Activated T-helper 17 cell treated with anti-CD3 and anti-CD28 coated beads, Interleukin-2, amount 50 U/mL, for 72 hours (primary cell): Measurements from ENCODE around the gene ODF4. TPM values are rescaled to one million over a fixed set of nuclear protein-coding genes. Genes with fewer than 3 reads are reported as not detected.
"Not testable (repeated sequence)": the region's sequence is repeated elsewhere in the genome, so short reads cannot be mapped to it uniquely, and the experiment has no call there.

Source experiments
- ATAC-seq: fragments of 150-1000 bp; cut with Tn5 transposase; replicated peaks from 2 replicates; pipeline ENCODE4 v1.10.0; 2021; ENCODE audit warnings: mild to moderate bottlenecking, moderate library complexity
- H3K27ac Mint-ChIP-seq: one replicate; pipeline ENCODE4 v1.8.0; 2022; ENCODE audit warnings: mixed read lengths
- H3K27me3 Mint-ChIP-seq: one replicate; pipeline ENCODE4 v1.8.0; 2022; ENCODE audit warnings: mixed read lengths
- H3K36me3 Mint-ChIP-seq: one replicate; pipeline ENCODE4 v1.8.0; 2022; ENCODE audit warnings: low read depth, mild to moderate bottlenecking, mixed read lengths
- H3K4me1 Mint-ChIP-seq: one replicate; pipeline ENCODE4 v1.8.0; 2022; ENCODE audit warnings: mixed read lengths
- H3K4me3 Mint-ChIP-seq: one replicate; pipeline ENCODE4 v1.8.0; 2022; ENCODE audit warnings: mild to moderate bottlenecking, mixed read lengths
- H3K9me3 Mint-ChIP-seq: one replicate; pipeline ENCODE4 v1.8.0; 2022; ENCODE audit warnings: mixed read lengths
- total RNA-seq, 2 donors: library from RNA; stranded (reverse); gene quantifications; one replicate each; pipeline ENCODE4 v1.2.3, GENCODE V29; 2022

Gene ODF4
- total RNA-seq, 2 donors from 2014 or later: not detected

GRCh38 chr17:8371786-8372185 lies 32.1 kb downstream of the ODF4 start:
- ATAC-seq: no peak
- H3K4me3 Mint-ChIP-seq: no peak overlapping the region
- peaks cover 46% of the 10 kb centered on the region for H3K36me3 Mint-ChIP-seq
- no peaks in the 10 kb centered on the region for H3K9me3 Mint-ChIP-seq
- no peaks in the 10 kb centered on the region for H3K4me1 Mint-ChIP-seq
- H3K27me3 Mint-ChIP-seq: no peaks in the 10 kb centered on the region
- no peak overlapping the region for H3K27ac Mint-ChIP-seq

- no peaks in the 10 kb centered on the region for H3K9me3 Mint-ChIP-seq
- H3K27me3 Mint-ChIP-seq: no peaks in the 10 kb centered on the region
- ATAC-seq: no peak
- peaks cover 52% of the 10 kb centered on the region for H3K36me3 Mint-ChIP-seq
- H3K4me3 Mint-ChIP-seq: no peak overlapping the region
- peak overlapping the region; percentile 22 for H3K27ac Mint-ChIP-seq
- H3K4me1 Mint-ChIP-seq: peaks cover 4% of the 10 kb centered on the region
These were observed 32.8 kb downstream of the ODF4 start for GRCh38 chr17:8372422-8372821.

- H3K9me3 Mint-ChIP-seq, ATAC-seq, H3K4me3 Mint-ChIP-seq, H3K27ac Mint-ChIP-seq, H3K27me3 Mint-ChIP-seq: not testable (repeated sequence)
- Mint-ChIP-seq H3K4me1 (peaks cover 11% of the 10 kb centered on the region), H3K36me3 (peaks cover 59% of the 10 kb centered on the region)
These were observed 34.2 kb downstream of the ODF4 start for GRCh38 chr17:8373856-8374255.

GRCh38 chr17:8375738-8376259 lies 36.2 kb downstream of the ODF4 start:
- H3K36me3 Mint-ChIP-seq: peaks cover 62% of the 10 kb centered on the region

GRCh38 chr17:8376271-8377067 lies 36.8 kb downstream of the ODF4 start, which contains the start of gene KRABD2:
KRABD2 (minus strand) TSS chr17:8376704.
- ATAC-seq: peak; percentile 100
- no peaks in the 10 kb centered on the region for H3K9me3 Mint-ChIP-seq
- H3K36me3 Mint-ChIP-seq: peaks cover 68% of the 10 kb centered on the region
- H3K4me3 Mint-ChIP-seq: peak within 1 kb of the TSS; percentile 100
- H3K27me3 Mint-ChIP-seq: no peaks in the 10 kb centered on the region
- peaks cover 27% of the 10 kb centered on the region for H3K4me1 Mint-ChIP-seq
- H3K27ac Mint-ChIP-seq: peak within 1 kb of the TSS; percentile 82

More at GRCh38 chr17:8375738-8376259, 36.2 kb downstream of the ODF4 start:
- H3K4me1 Mint-ChIP-seq: peaks cover 22% of the 10 kb centered on the region
- H3K27ac Mint-ChIP-seq: peak overlapping the region; percentile 82
- ATAC-seq: no peak
- H3K4me3 Mint-ChIP-seq: peak overlapping the region; percentile 100
- H3K9me3 Mint-ChIP-seq: no peaks in the 10 kb centered on the region
- no peaks in the 10 kb centered on the region for H3K27me3 Mint-ChIP-seq

GRCh38 chr17:8377422-8377821 lies 37.8 kb downstream of the ODF4 start:
- no peak for ATAC-seq
- peaks cover 27% of the 10 kb centered on the region for H3K4me1 Mint-ChIP-seq
- peak overlapping the region; percentile 100 for H3K4me3 Mint-ChIP-seq
- peak overlapping the region; percentile 38 for H3K27ac Mint-ChIP-seq
- H3K9me3 Mint-ChIP-seq: no peaks in the 10 kb centered on the region
- H3K36me3 Mint-ChIP-seq: peaks cover 78% of the 10 kb centered on the region
- H3K27me3 Mint-ChIP-seq: no peaks in the 10 kb centered on the region

GRCh38 chr17:8378117-8378516 lies 38.5 kb downstream of the ODF4 start:
- H3K9me3 Mint-ChIP-seq, ATAC-seq, H3K27me3 Mint-ChIP-seq: not testable (repeated sequence)
- peak overlapping the region; percentile 100 for H3K4me3 Mint-ChIP-seq
- peaks cover 27% of the 10 kb centered on the region for H3K4me1 Mint-ChIP-seq
- H3K36me3 Mint-ChIP-seq: peaks cover 85% of the 10 kb centered on the region
- H3K27ac Mint-ChIP-seq: peak overlapping the region; percentile 38

GRCh38 chr17:8380049-8380448 lies 40.4 kb downstream of the ODF4 start:
- H3K4me1 Mint-ChIP-seq: peaks cover 31% of the 10 kb centered on the region
- H3K4me3 Mint-ChIP-seq: peak overlapping the region; percentile 100
- H3K9me3 Mint-ChIP-seq: no peaks in the 10 kb centered on the region
- H3K27me3 Mint-ChIP-seq: no peaks in the 10 kb centered on the region
- peaks cover 83% of the 10 kb centered on the region for H3K36me3 Mint-ChIP-seq
- ATAC-seq: no peak
- H3K27ac Mint-ChIP-seq: peak overlapping the region; percentile 50

GRCh38 chr17:8382052-8382879 lies 42.6 kb downstream of the ODF4 start:
- H3K36me3 Mint-ChIP-seq: peaks cover 61% of the 10 kb centered on the region
- peak overlapping the region; percentile 100 for H3K27ac Mint-ChIP-seq
- no peaks in the 10 kb centered on the region for H3K27me3 Mint-ChIP-seq
- H3K9me3 Mint-ChIP-seq: no peaks in the 10 kb centered on the region
- H3K4me1 Mint-ChIP-seq: peaks cover 33% of the 10 kb centered on the region
- ATAC-seq: no peak
- H3K4me3 Mint-ChIP-seq: peak overlapping the region; percentile 100

GRCh38 chr17:8382880-8383142 lies 43.2 kb downstream of the ODF4 start:
- Mint-ChIP-seq H3K27me3 (no peaks in the 10 kb centered on the region), H3K9me3 (no peaks in the 10 kb centered on the region), H3K36me3 (peaks cover 56% of the 10 kb centered on the region), H3K27ac (peak overlapping the region; percentile 100), H3K4me1 (peaks cover 28% of the 10 kb centered on the region), H3K4me3 (peak overlapping the region; percentile 100)
- peak; percentile 1 for ATAC-seq

GRCh38 chr17:8383143-8383822 lies 43.6 kb downstream of the ODF4 start, which contains the start of gene RPL26:
RPL26 (minus strand) TSS chr17:8383193; CDS start chr17:8382310, 883 bp downstream.
- Mint-ChIP-seq H3K4me3 (peak within 1 kb of the TSS; percentile 100), H3K27me3 (no peaks in the 10 kb centered on the region), H3K4me1 (peaks cover 28% of the 10 kb centered on the region), H3K36me3 (peaks cover 51% of the 10 kb centered on the region), H3K9me3 (no peaks in the 10 kb centered on the region), H3K27ac (peak within 1 kb of the TSS; percentile 100)
- peak; percentile 96 for ATAC-seq

GRCh38 chr17:8384801-8385378 lies 45.2 kb downstream of the ODF4 start:
- H3K27ac Mint-ChIP-seq: peak overlapping the region; percentile 68
- peak overlapping the region; percentile 100 for H3K4me3 Mint-ChIP-seq
- H3K4me1 Mint-ChIP-seq: peaks cover 17% of the 10 kb centered on the region
- ATAC-seq: no peak
- H3K9me3 Mint-ChIP-seq: no peaks in the 10 kb centered on the region
- H3K36me3 Mint-ChIP-seq: peaks cover 35% of the 10 kb centered on the region
- H3K27me3 Mint-ChIP-seq: no peaks in the 10 kb centered on the region

- H3K9me3 Mint-ChIP-seq: no peaks in the 10 kb centered on the region
- H3K4me1 Mint-ChIP-seq: peaks cover 8% of the 10 kb centered on the region
- peaks cover 15% of the 10 kb centered on the region for H3K36me3 Mint-ChIP-seq
- no peak overlapping the region for H3K4me3 Mint-ChIP-seq
- H3K27me3 Mint-ChIP-seq: no peaks in the 10 kb centered on the region
- ATAC-seq: no peak
- H3K27ac Mint-ChIP-seq: no peak overlapping the region
These were observed 47.2 kb downstream of the ODF4 start for GRCh38 chr17:8386841-8387240.
